GM19463 (cell line): ENCODE measurements around the gene ADAMTS13.

ENCODE experiments used
- ATAC-seq: cut with Tn5 transposase; IDR thresholded peaks from one replicate; pipeline ENCODE4 v1.9.1; 2021; ENCODE audit warnings: mild to moderate bottlenecking, moderate library complexity; ENCODE audit not compliant: unreplicated experiment

Gene ADAMTS13

DNA sequence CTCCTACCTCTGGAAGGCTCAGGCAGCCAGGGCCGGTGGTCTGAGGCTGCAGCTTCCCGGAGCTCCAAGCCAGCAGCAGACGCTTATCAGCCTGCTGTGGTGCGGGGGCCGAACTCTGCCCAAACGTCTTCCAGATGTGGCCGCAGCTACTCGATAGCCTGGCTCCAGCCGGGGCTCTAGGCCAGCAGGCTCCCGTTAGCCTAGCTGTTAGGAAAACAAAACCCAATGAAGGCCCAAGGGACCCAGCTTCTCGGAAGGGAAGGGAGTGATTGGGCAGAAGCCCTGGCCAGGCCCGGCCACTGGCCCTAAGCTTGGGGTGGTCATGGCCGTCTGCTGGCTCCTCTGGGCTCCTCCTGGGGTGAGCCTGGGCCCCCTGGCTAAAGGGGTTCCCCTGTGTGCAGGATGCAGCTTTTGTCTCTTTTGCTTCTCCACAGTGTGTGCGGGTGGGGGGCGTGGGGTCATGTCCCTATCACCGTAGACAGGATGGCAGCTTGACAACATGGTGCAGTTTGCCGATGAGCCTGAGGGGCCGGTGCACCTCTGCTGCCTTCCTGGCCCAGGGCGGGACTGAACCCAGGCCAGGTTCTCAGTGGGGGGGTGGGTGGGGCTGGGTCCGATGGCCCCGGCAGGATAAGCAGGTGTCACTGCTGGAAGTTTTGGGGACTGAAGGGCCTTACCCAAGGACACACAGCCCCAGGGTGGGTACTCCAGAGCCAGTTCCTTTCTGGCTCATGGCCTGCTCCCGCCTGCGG is 83.9 kb downstream of the ADAMTS13 start:
- ATAC-seq, result no peak

DNA sequence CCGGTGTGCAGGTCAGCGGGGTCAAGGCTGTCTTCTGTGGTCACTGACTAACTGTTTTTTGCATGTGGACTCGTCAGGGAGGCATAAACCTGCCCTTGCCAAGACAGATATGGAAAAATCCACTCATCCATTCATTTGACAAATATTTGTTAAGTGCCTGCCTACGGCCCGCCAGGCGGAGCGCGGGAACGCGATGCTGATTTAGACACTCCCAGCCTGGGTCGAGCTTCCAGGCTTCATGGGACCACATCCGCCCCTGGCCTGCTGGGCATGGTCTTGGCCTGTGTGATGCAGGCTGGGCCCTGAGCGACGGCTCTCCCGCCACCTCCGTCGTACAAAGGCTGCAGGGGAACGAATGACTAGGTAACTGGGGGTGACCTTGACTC is 84.5 kb downstream of the ADAMTS13 start:
- ATAC-seq, result no peak

DNA sequence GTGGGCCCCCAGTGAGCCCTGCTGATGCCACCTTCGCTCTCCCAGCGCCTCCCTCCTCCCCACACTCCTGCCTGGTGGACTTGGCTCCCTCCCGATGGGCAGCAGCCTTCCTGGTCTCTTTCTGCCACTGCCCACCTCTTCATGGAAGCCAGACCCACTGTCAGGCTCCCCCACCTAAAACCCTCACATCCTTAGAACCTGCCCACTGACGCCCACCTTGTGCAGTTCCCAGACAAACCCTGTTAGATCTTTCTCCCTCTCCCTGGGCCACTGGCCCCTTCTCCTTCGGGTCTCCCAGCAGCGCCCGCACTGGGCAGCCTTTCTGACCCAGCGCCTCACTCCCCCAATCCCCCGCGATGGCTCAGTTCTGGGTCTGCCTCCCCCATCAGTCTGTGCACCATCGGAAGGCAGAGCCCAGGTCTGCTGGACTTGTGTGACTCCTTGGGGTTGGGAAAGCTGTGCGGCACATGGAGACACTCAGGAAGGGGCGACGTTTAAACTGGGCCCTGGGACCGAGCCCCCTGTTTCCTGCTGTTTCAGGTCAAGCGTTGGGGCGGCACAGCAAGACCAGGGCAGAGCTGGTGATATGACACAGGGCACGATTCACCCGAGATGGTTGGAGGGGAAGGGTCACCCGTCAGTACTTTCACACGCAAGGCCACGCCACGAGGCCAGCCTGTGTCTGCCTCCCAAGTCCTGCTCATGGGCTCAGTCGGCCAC is 85.2 kb downstream of the ADAMTS13 start:
- ATAC-seq, result no peak

DNA sequence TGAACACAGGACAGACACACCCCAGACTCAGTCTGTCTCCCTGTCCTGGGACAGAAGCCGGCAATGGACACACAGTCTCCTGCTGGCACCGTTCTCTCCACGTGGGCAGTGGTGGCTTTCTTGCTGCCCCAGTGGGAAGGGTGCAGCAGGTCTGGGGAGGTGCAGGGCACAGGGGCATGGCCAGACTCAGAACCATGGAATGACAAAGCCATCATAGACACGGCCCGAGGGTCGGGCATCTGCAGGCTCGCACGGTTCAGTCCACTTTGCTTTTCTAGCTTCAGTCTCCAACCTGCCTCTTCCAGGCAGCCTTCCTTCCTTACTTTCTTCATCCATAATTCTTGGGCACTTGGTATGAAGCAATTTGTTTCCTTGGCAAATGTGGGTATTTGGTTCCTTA is 85.9 kb downstream of the ADAMTS13 start:
- no peak for ATAC-seq
